Measurements from ENCODE around the gene PRDX4. TPM values are rescaled to one million over a fixed set of nuclear protein-coding genes. Genes with fewer than 3 reads are reported as not detected.

The PRDX4 gene
- 10 to 100 TPM; 59.5 to 61.4 TPM for total RNA-seq
- polyA plus RNA-seq = 46.7 TPM

- ChIA-PET POLR2A (interaction anchor here (0.6 to 1.5 kb wide), 4 partner anchors 107 to 386 kb away, joined by 3 to 8 read pairs (median 5); partner anchors contain the start of gene SAT1), CTCF (interaction anchor here (1.3 kb wide), 1 partner anchor 386 kb away, joined by 4 read pairs; no protein-coding TSS in a partner anchor)
- no peaks in the 10 kb centered on the region for H3K36me3 ChIP-seq (ENCODE audit: insufficient read depth, low read length)
- Mint-ChIP-seq H3K27me3 (peaks cover 0 to 1% of the 10 kb centered on the region in 2 donors), H3K4me3 (peak within 1 kb of the TSS; percentile 88 to 94 (median 91)), H3K36me3 (peaks cover 0 to 16% (median 2%) of the 10 kb centered on the region in 3 donors), H3K4me1 (peaks cover 16 to 25% (median 17%) of the 10 kb centered on the region in 3 donors), H3K27ac (peak within 1 kb of the TSS; percentile 57 to 95 (median 90)), H3K9me3 (no peaks in the 10 kb centered on the region)
- H3K27ac ChIP-seq (ENCODE audit: low read depth, low read length) = peak within 1 kb of the TSS; percentile 61
- peaks cover 7% of the 10 kb centered on the region for H3K4me1 ChIP-seq (ENCODE audit: insufficient read depth, low read length)
- H3K4me3 ChIP-seq (ENCODE audit: low read length) = peak within 1 kb of the TSS; percentile 68
- H3K9me3 ChIP-seq (ENCODE audit: low read length) = no peaks in the 10 kb centered on the region
- peak; percentile 54 to 80 (median 64) for DNase-seq
- no peaks in the 10 kb centered on the region for H3K27me3 ChIP-seq (ENCODE audit: insufficient read depth, low read length, poor library complexity, severe bottlenecking)
These were observed at the start of gene PRDX4 for GRCh38 chrX:23667239-23668177. PRDX4 (plus strand) TSS chrX:23667493; CDS start chrX:23667571, 78 bp downstream.

GRCh38 chrX:23621621-23622265 is 45.5 kb upstream of the PRDX4 start:
- no peaks in the 10 kb centered on the region for H3K4me1 Mint-ChIP-seq
- H3K36me3 ChIP-seq (ENCODE audit: insufficient read depth, low read length) = no peaks in the 10 kb centered on the region
- no peak overlapping the region for H3K4me3 ChIP-seq (ENCODE audit: low read length)
- no peak overlapping the region for H3K27ac Mint-ChIP-seq
- peaks cover 0 to 9% of the 10 kb centered on the region in 2 donors for H3K27me3 Mint-ChIP-seq
- H3K27me3 ChIP-seq (ENCODE audit: insufficient read depth, low read length, poor library complexity, severe bottlenecking) = no peaks in the 10 kb centered on the region
- no peak overlapping the region for H3K4me3 Mint-ChIP-seq
- no peak for DNase-seq
- no peaks in the 10 kb centered on the region for H3K9me3 ChIP-seq (ENCODE audit: low read length)
- H3K27ac ChIP-seq (ENCODE audit: low read depth, low read length) = no peak overlapping the region
- H3K4me1 ChIP-seq (ENCODE audit: insufficient read depth, low read length) = no peaks in the 10 kb centered on the region
- POLR2A ChIA-PET = no interaction called here
- CTCF ChIA-PET = no interaction called here
- no peaks in the 10 kb centered on the region for H3K36me3 Mint-ChIP-seq
- no peaks in the 10 kb centered on the region for H3K9me3 Mint-ChIP-seq

GRCh38 chrX:23623797-23624196 is 43.5 kb upstream of the PRDX4 start:
- H3K27ac Mint-ChIP-seq = peak overlapping the region in 1 of 8 donors; percentile 68
- CTCF ChIA-PET = no interaction called here

GRCh38 chrX:23626651-23627050 is 40.6 kb upstream of the PRDX4 start:
- Histone ChIP-seq H3K27ac (ENCODE audit: low read depth, low read length) (no peak overlapping the region), H3K4me3 (ENCODE audit: low read length) (no peak overlapping the region), H3K9me3 (ENCODE audit: low read length) (no peaks in the 10 kb centered on the region), H3K36me3 (ENCODE audit: insufficient read depth, low read length) (no peaks in the 10 kb centered on the region), H3K27me3 (ENCODE audit: insufficient read depth, low read length, poor library complexity, severe bottlenecking) (no peaks in the 10 kb centered on the region), H3K4me1 (ENCODE audit: insufficient read depth, low read length) (no peaks in the 10 kb centered on the region)
- Mint-ChIP-seq H3K4me3 (no peak overlapping the region), H3K27me3 (peaks cover 2 to 9% of the 10 kb centered on the region in 2 donors), H3K4me1 (no peaks in the 10 kb centered on the region), H3K27ac (no peak overlapping the region), H3K36me3 (no peaks in the 10 kb centered on the region), H3K9me3 (no peaks in the 10 kb centered on the region)
- CTCF ChIA-PET = no interaction called here
- DNase-seq = no peak
- POLR2A ChIA-PET = no interaction called here

More at GRCh38 chrX:23623797-23624196, 43.5 kb upstream of the PRDX4 start:
- DNase-seq = no peak
- Histone ChIP-seq H3K4me3 (ENCODE audit: low read length) (no peak overlapping the region), H3K27me3 (ENCODE audit: insufficient read depth, low read length, poor library complexity, severe bottlenecking) (no peaks in the 10 kb centered on the region), H3K4me1 (ENCODE audit: insufficient read depth, low read length) (no peaks in the 10 kb centered on the region), H3K9me3 (ENCODE audit: low read length) (no peaks in the 10 kb centered on the region), H3K36me3 (ENCODE audit: insufficient read depth, low read length) (no peaks in the 10 kb centered on the region), H3K27ac (ENCODE audit: low read depth, low read length) (no peak overlapping the region)
- no peaks in the 10 kb centered on the region for H3K36me3 Mint-ChIP-seq
- POLR2A ChIA-PET = no interaction called here
- H3K27me3 Mint-ChIP-seq = peaks cover 0 to 9% of the 10 kb centered on the region in 2 donors
- no peaks in the 10 kb centered on the region for H3K9me3 Mint-ChIP-seq
- H3K4me3 Mint-ChIP-seq = no peak overlapping the region
- H3K4me1 Mint-ChIP-seq = no peaks in the 10 kb centered on the region

GRCh38 chrX:23628131-23628530 is 39.2 kb upstream of the PRDX4 start:
- Histone ChIP-seq H3K4me1 (ENCODE audit: insufficient read depth, low read length) (no peaks in the 10 kb centered on the region), H3K9me3 (ENCODE audit: low read length) (no peaks in the 10 kb centered on the region), H3K4me3 (ENCODE audit: low read length) (no peak overlapping the region), H3K36me3 (ENCODE audit: insufficient read depth, low read length) (no peaks in the 10 kb centered on the region), H3K27me3 (ENCODE audit: insufficient read depth, low read length, poor library complexity, severe bottlenecking) (no peaks in the 10 kb centered on the region), H3K27ac (ENCODE audit: low read depth, low read length) (no peak overlapping the region)
- Mint-ChIP-seq H3K4me3 (no peak overlapping the region), H3K36me3 (no peaks in the 10 kb centered on the region), H3K4me1 (no peaks in the 10 kb centered on the region), H3K9me3 (no peaks in the 10 kb centered on the region), H3K27me3 (peaks cover 4 to 9% of the 10 kb centered on the region in 2 donors), H3K27ac (no peak overlapping the region)
- no peak for DNase-seq
- POLR2A ChIA-PET = no interaction called here
- CTCF ChIA-PET = no interaction called here

- Histone ChIP-seq H3K27ac (ENCODE audit: low read depth, low read length) (no peak overlapping the region), H3K27me3 (ENCODE audit: insufficient read depth, low read length, poor library complexity, severe bottlenecking) (no peaks in the 10 kb centered on the region), H3K4me3 (ENCODE audit: low read length) (no peak overlapping the region), H3K36me3 (ENCODE audit: insufficient read depth, low read length) (no peaks in the 10 kb centered on the region), H3K9me3 (ENCODE audit: low read length) (no peaks in the 10 kb centered on the region), H3K4me1 (ENCODE audit: insufficient read depth, low read length) (no peaks in the 10 kb centered on the region)
- Mint-ChIP-seq H3K27ac (no peak overlapping the region), H3K4me1 (no peaks in the 10 kb centered on the region), H3K4me3 (no peak overlapping the region), H3K27me3 (peaks cover 0 to 6% of the 10 kb centered on the region in 2 donors), H3K9me3 (no peaks in the 10 kb centered on the region), H3K36me3 (no peaks in the 10 kb centered on the region)
- ChIA-PET CTCF (no interaction called here), POLR2A (no interaction called here)
- no peak for DNase-seq
These were observed 36.2 kb upstream of the PRDX4 start for GRCh38 chrX:23631136-23631535.

GRCh38 chrX:23633834-23634580 is 33.3 kb upstream of the PRDX4 start:
- Histone ChIP-seq H3K4me1 (ENCODE audit: insufficient read depth, low read length) (no peaks in the 10 kb centered on the region), H3K4me3 (ENCODE audit: low read length) (no peak overlapping the region), H3K27me3 (ENCODE audit: insufficient read depth, low read length, poor library complexity, severe bottlenecking) (no peaks in the 10 kb centered on the region), H3K27ac (ENCODE audit: low read depth, low read length) (no peak overlapping the region), H3K36me3 (ENCODE audit: insufficient read depth, low read length) (no peaks in the 10 kb centered on the region), H3K9me3 (ENCODE audit: low read length) (no peaks in the 10 kb centered on the region)
- ChIA-PET POLR2A (no interaction called here), CTCF (no interaction called here)
- H3K27ac Mint-ChIP-seq = no peak overlapping the region
- no peak for DNase-seq
- no peaks in the 10 kb centered on the region for H3K36me3 Mint-ChIP-seq
- H3K4me1 Mint-ChIP-seq = no peaks in the 10 kb centered on the region
- H3K27me3 Mint-ChIP-seq = peaks cover 0 to 10% of the 10 kb centered on the region in 2 donors
- H3K9me3 Mint-ChIP-seq = no peaks in the 10 kb centered on the region
- H3K4me3 Mint-ChIP-seq = no peak overlapping the region

All from CD8-positive, alpha-beta memory T cell (primary cell).